Neural progenitor cell (in vitro differentiated cells): ENCODE results near the gene EPHB2.

ENCODE experiments used
- EZH2 ChIP-seq: fragments of 200-600 bp; sonication (generic); IDR thresholded peaks from 2 replicates; pipeline ENCODE4 v1.6.1; 2017; ENCODE audit warnings: antibody characterized with exemption, mild to moderate bottlenecking, moderate library complexity
- TF ChIP-seq, protein P1 (sequence below): fragments of 200-600 bp; sonication (generic); IDR thresholded peaks from 2 replicates; pipeline ENCODE4 v1.5.1; 2017; ENCODE audit warnings: antibody characterized with exemption, mild to moderate bottlenecking

DNA sequence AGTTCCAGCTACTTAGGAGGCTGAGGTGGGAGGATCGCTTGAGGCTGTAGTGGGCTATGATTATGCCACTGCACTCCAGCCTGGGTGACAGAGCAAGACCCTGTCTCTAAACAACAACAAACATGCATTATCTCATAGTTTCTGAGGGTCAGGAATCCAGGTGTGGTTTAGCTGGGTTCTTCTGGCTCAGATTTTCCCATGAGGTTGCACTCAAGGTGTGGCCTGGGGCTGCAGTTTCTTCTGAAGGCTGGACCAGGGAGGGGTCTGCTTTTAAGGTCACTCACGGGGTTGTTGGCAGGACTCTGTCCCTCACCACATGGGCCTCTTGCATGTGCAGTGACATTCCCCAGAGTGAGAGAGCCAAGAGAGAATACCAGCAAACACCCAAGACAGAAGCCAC, 77.0 kb downstream of the EPHB2 start:
- no peak for TF ChIP-seq EZH2
- TF ChIP-seq, protein P1, sequence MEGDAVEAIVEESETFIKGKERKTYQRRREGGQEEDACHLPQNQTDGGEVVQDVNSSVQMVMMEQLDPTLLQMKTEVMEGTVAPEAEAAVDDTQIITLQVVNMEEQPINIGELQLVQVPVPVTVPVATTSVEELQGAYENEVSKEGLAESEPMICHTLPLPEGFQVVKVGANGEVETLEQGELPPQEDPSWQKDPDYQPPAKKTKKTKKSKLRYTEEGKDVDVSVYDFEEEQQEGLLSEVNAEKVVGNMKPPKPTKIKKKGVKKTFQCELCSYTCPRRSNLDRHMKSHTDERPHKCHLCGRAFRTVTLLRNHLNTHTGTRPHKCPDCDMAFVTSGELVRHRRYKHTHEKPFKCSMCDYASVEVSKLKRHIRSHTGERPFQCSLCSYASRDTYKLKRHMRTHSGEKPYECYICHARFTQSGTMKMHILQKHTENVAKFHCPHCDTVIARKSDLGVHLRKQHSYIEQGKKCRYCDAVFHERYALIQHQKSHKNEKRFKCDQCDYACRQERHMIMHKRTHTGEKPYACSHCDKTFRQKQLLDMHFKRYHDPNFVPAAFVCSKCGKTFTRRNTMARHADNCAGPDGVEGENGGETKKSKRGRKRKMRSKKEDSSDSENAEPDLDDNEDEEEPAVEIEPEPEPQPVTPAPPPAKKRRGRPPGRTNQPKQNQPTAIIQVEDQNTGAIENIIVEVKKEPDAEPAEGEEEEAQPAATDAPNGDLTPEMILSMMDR: no peak
